GM12878 (cell line): ENCODE measurements around the gene XAB2. TPM values are rescaled to one million over a fixed set of nuclear protein-coding genes. Genes with fewer than 3 reads are reported as not detected.

ENCODE experiments used
- ATAC-seq: fragments of 200-7000 bp; cut with Tn5 transposase; 3 replicates; pipeline ENCODE4 v1.9.1; 2020; ENCODE audit warnings: mild to moderate bottlenecking, moderate library complexity
- BruUV-seq: library from RNA; stranded (reverse); fragments of 400-500 nt; replicated peaks from 2 replicates; lab custom pipeline; 2021; lab: Mats Ljungman, UMichigan
- CTCF ChIA-PET: fragments of 300-600 bp; sonication (Branson Sonifier 250); formaldehyde crosslinking; extraction: SDS; loops from one replicate; lab custom pipeline; 2021; ENCODE audit warnings: inconsistent platforms; lab: Yijun Ruan, JAX
- POLR2A ChIA-PET: fragments of 350-600 bp; formaldehyde crosslinking; extraction: SDS; loops from one replicate; lab custom pipeline; 2021; ENCODE audit warnings: inconsistent platforms; lab: Charles Lee
- RAD21 ChIA-PET: fragments of 300-600 bp; sonication (Branson Sonifier 250); formaldehyde crosslinking; loops from one replicate; lab custom pipeline; 2023; ENCODE audit warnings: antibody characterized with exemption; ENCODE audit not compliant: unreplicated experiment; lab: Charles Lee
- SMC1A ChIA-PET: fragments of 300-600 bp; sonication (Branson Sonifier 250); formaldehyde crosslinking; loops from one replicate; lab custom pipeline; 2023; ENCODE audit not compliant: unreplicated experiment, uncharacterized antibody; lab: Charles Lee
- DNase-seq: peaks from one replicate; pipeline ENCODE4 v3.0.0-alpha.2; 2011; ENCODE audit warnings: low read depth, low spot score
- FAIRE-seq: peaks from 3 replicates; lab custom pipeline; 2011; peaks lifted over from hg19 to GRCh38; lab: Jason Lieb, UNC
- H2AFZ ChIP-seq: 2 replicates; pipeline ENCODE4 v1.6.0; 2011; ENCODE audit warnings: low read depth, low read length, control low read depth; ENCODE audit not compliant: control insufficient read depth
- H3K27ac ChIP-seq: 2 replicates; pipeline ENCODE4 v1.5.1; 2011; ENCODE audit warnings: control low read depth; ENCODE audit not compliant: control insufficient read depth, insufficient read depth
- H3K27me3 ChIP-seq, 2 experiments: replicated peaks in 1 of 2; 2 replicates each; pipeline versions ENCODE4 v1.6.0 to v1.6.1; 2011; ENCODE audit warnings: low read length in 1 of 2; ENCODE audit not compliant: control insufficient read depth in 2 of 2, insufficient read depth in 2 of 2
- H3K36me3 ChIP-seq, 2 experiments: 2 replicates each; pipeline ENCODE4 v1.5.1; 2011; ENCODE audit warnings: low read length in 1 of 2; ENCODE audit not compliant: control insufficient read depth in 2 of 2, insufficient read depth in 2 of 2
- H3K4me1 ChIP-seq: 2 replicates; pipeline ENCODE4 v1.6.1; 2011; ENCODE audit warnings: mild to moderate bottlenecking, low read length, moderate library complexity, mixed read lengths; ENCODE audit not compliant: control insufficient read depth, insufficient read depth
- H3K4me2 ChIP-seq: 2 replicates; pipeline ENCODE4 v1.6.0; 2011; ENCODE audit warnings: control low read depth; ENCODE audit not compliant: control insufficient read depth, insufficient read depth
- H3K4me3 ChIP-seq: fragments of 200-600 bp; sonication (generic); 2 replicates; pipeline ENCODE4 v1.5.1; 2016
- H3K79me2 ChIP-seq: 2 replicates; pipeline ENCODE4 v1.6.0; 2011; ENCODE audit warnings: low read length; ENCODE audit not compliant: control insufficient read depth, insufficient read depth
- H3K9ac ChIP-seq: 2 replicates; pipeline ENCODE4 v1.8.0; 2011; ENCODE audit warnings: low read length, control low read depth, mixed read lengths; ENCODE audit not compliant: control insufficient read depth, insufficient read depth
- H3K9me3 ChIP-seq: replicated peaks from 3 replicates; pipeline ENCODE4 v1.5.1; 2011; ENCODE audit warnings: mild to moderate bottlenecking, low read length; ENCODE audit not compliant: control insufficient read depth, insufficient read depth
- H4K20me1 ChIP-seq: 2 replicates; pipeline ENCODE4 v1.6.0; 2011; ENCODE audit not compliant: control insufficient read depth, insufficient read depth
- BCL3 ChIP-seq: IDR thresholded peaks from 2 replicates; pipeline ENCODE4 v1.6.1; 2011; ENCODE audit warnings: borderline replicate concordance, low read depth, mild to moderate bottlenecking, moderate library complexity, low read length; ENCODE audit not compliant: insufficient read depth, poor library complexity, severe bottlenecking
- CBFB ChIP-seq: IDR thresholded peaks from 2 replicates; pipeline ENCODE4 v1.6.1; 2016; ENCODE audit warnings: antibody characterized with exemption, low read depth
- EGR1 ChIP-seq, 2 experiments: IDR thresholded peaks; 1 replicate in 1 of 2; 2 replicates in 1 of 2; pipeline ENCODE4 v1.6.1; 2011 to 2012; ENCODE audit warnings: low read depth in 2 of 2, low read length in 2 of 2, borderline replicate concordance in 1 of 2, mild to moderate bottlenecking in 1 of 2, moderate library complexity in 1 of 2
- GATAD2B ChIP-seq: fragments of 450-650 bp; conservative IDR thresholded peaks from 2 replicates; pipeline ENCODE4 v1.6.1; 2017; ENCODE audit warnings: low read depth, mild to moderate bottlenecking, moderate library complexity
- HDAC6 ChIP-seq: fragments of 200-600 bp; sonication (generic); IDR thresholded peaks from one replicate; pipeline ENCODE4 v1.8.0; 2017; ENCODE audit warnings: antibody characterized with exemption; ENCODE audit not compliant: unreplicated experiment
- IRF4 ChIP-seq: IDR thresholded peaks from 2 replicates; pipeline ENCODE4 v1.6.1; 2011; ENCODE audit warnings: low read depth, low read length
- NR2C1 ChIP-seq: fragments of 450-650 bp; IDR thresholded peaks from 2 replicates; pipeline ENCODE4 v1.6.1; 2017; ENCODE audit warnings: antibody characterized with exemption, mild to moderate bottlenecking, moderate library complexity
- RELA ChIP-seq: fragments of 450-650 bp; IDR thresholded peaks from 2 replicates; pipeline ENCODE4 v1.8.0; 2014; ENCODE audit warnings: borderline replicate concordance; ENCODE audit not compliant: partially characterized antibody
- SIN3A ChIP-seq: IDR thresholded peaks from 2 replicates; pipeline ENCODE4 v1.6.1; 2012; ENCODE audit warnings: low read depth, low read length, improper control_type of control experiment
- WGBS: methylation state at CpG from one replicate; pipeline ENCODE4 v1.1.6; 2016; ENCODE audit warnings: low lambda C conversion rate; ENCODE audit not compliant: insufficient replicate concordance, insufficient coverage; ENCODE audit errors: missing lambda C conversion rate; 5-methylcytosine and 5-hydroxymethylcytosine counted together
- in situ Hi-C: fragments of 300-500 bp; cut with MboI; formaldehyde crosslinking; loops from 9 replicates; pipeline ENCODE4 v1.14.3; 2018; ENCODE audit warnings: mixed read lengths
- intact Hi-C: fragments of 100-400 bp; cut with micrococcal nuclease; formaldehyde crosslinking; loops from one replicate; pipeline ENCODE4 v1.14.2; 2022; ENCODE audit not compliant: unreplicated experiment
- polyA plus RNA-seq, 11 experiments: library from polyadenylated mRNA; depleted of rRNA in 4 of 11; unstranded in 6 of 11; stranded (reverse) in 5 of 11; fragments of >200 nt; fragmentation: Nextera tagmentation in 4 of 11; fragmentation: Illumina TruSeq in 1 of 11; extraction: Ambion mirVana in 4 of 11; extraction: Trizol in 1 of 11; gene quantifications; 1 replicate in 1 of 11; 2 replicates in 10 of 11; pipeline versions ENCODE4 v1.2.1 to v1.2.3, GENCODE V29; 2011 to 2016; ENCODE audit warnings: inconsistent platforms in 2 of 11, missing spikeins in 2 of 11, low read depth in 1 of 11
- total RNA-seq, 4 experiments: library from RNA; depleted of rRNA in 3 of 4; stranded (reverse); fragments of >200 nt in 3 of 4; fragmentation: Illumina TruSeq in 1 of 4; extraction: Trizol in 1 of 4; gene quantifications; 2 replicates each; pipeline versions ENCODE4 v1.2.1 to v1.2.3, GENCODE V29; 2013 to 2021
- TF ChIP-seq, protein P1 (sequence below): fragments of 450-650 bp; IDR thresholded peaks from 2 replicates; pipeline ENCODE4 v1.6.1; 2016; ENCODE audit warnings: mild to moderate bottlenecking
- TF ChIP-seq, protein P2 (sequence below): fragments of 450-650 bp; formaldehyde crosslinking; IDR thresholded peaks from 2 replicates; pipeline ENCODE4 v1.4.0; 2020; ENCODE audit warnings: mild to moderate bottlenecking, moderate library complexity

The XAB2 gene
- total and polyA plus RNA-seq, 10 of the 15 experiments (the other 5 are each of a cell fraction or from before 2014, with no cell fraction given): 0.34 to 45.1 (median 18.8) TPM

- Histone ChIP-seq H3K4me1 (peaks cover 14% of the 10 kb centered on the region), H3K4me2 (peak overlapping the region; percentile 93), H3K27me3 (no peaks in the 10 kb centered on the region), H3K4me3 (peak overlapping the region; percentile 99), H3K27ac (peak overlapping the region; percentile 75), H3K9ac (peak overlapping the region; percentile 97), H3K36me3 (peaks cover 0 to 7% of the 10 kb centered on the region in 2 experiments; a peak in 1 of 4 replicates), H4K20me1 (no peaks in the 10 kb centered on the region), H3K9me3 (no peaks in the 10 kb centered on the region), H3K79me2 (peaks cover 18% of the 10 kb centered on the region), H2AFZ (peak overlapping the region; percentile 26; the same call in 1 of the 2 replicates)
- ATAC-seq: peak; percentile 65
- ChIA-PET SMC1A (interaction anchor here (0.7 to 1.4 kb wide), 5 partner anchors 8 to 270 kb away, joined by 3 to 4 read pairs (median 4); partner anchors contain the start of genes PET100 and XAB2), POLR2A (interaction anchor here (0.5 to 1.8 kb wide), 7 partner anchors 19 to 832 kb away, joined by 3 to 6 read pairs (median 3); partner anchors contain the start of gene MAP2K7), CTCF (interaction anchor here (0.6 to 2.2 kb wide), 6 partner anchors 8 to 270 kb away, joined by 3 to 12 read pairs (median 5); no protein-coding TSS in a partner anchor), RAD21 (interaction anchor here (0.6 to 1.6 kb wide), 7 partner anchors 68 to 292 kb away, joined by 3 to 6 read pairs (median 3); no protein-coding TSS in a partner anchor)
- in situ Hi-C loops: no loop called here
- 31% methylated on average over 30 of the region's 30 CpGs for WGBS
- no peak for DNase-seq
- TSS peak; percentile 63 for BruUV-seq
- TF ChIP-seq GATAD2B: 0 out of 2 replicates have a peak, but pooled peaks have one; percentile 14
- TF ChIP-seq EGR1 (IDR thresholded peaks at IDR 0.05; ENCODE audit: borderline replicate concordance in 1 of 2, low read depth in 2 of 2, low read length in 2 of 2): peak in 1 of 2 experiments; percentile 8; a peak in 1 of 3 replicates
- no peak for TF ChIP-seq CBFB
- no peak for TF ChIP-seq RELA
- no peak for TF ChIP-seq BCL3
- TF ChIP-seq, protein P1, sequence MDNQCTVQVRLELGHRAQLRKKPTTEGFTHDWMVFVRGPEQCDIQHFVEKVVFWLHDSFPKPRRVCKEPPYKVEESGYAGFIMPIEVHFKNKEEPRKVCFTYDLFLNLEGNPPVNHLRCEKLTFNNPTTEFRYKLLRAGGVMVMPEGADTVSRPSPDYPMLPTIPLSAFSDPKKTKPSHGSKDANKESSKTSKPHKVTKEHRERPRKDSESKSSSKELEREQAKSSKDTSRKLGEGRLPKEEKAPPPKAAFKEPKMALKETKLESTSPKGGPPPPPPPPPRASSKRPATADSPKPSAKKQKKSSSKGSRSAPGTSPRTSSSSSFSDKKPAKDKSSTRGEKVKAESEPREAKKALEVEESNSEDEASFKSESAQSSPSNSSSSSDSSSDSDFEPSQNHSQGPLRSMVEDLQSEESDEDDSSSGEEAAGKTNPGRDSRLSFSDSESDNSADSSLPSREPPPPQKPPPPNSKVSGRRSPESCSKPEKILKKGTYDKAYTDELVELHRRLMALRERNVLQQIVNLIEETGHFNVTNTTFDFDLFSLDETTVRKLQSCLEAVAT: no peak
- TF ChIP-seq SIN3A: 0 out of 2 replicates have a peak, but pooled peaks have one; percentile 4
- no peak for TF ChIP-seq IRF4
- no peak for TF ChIP-seq HDAC6
- TF ChIP-seq, protein P2, sequence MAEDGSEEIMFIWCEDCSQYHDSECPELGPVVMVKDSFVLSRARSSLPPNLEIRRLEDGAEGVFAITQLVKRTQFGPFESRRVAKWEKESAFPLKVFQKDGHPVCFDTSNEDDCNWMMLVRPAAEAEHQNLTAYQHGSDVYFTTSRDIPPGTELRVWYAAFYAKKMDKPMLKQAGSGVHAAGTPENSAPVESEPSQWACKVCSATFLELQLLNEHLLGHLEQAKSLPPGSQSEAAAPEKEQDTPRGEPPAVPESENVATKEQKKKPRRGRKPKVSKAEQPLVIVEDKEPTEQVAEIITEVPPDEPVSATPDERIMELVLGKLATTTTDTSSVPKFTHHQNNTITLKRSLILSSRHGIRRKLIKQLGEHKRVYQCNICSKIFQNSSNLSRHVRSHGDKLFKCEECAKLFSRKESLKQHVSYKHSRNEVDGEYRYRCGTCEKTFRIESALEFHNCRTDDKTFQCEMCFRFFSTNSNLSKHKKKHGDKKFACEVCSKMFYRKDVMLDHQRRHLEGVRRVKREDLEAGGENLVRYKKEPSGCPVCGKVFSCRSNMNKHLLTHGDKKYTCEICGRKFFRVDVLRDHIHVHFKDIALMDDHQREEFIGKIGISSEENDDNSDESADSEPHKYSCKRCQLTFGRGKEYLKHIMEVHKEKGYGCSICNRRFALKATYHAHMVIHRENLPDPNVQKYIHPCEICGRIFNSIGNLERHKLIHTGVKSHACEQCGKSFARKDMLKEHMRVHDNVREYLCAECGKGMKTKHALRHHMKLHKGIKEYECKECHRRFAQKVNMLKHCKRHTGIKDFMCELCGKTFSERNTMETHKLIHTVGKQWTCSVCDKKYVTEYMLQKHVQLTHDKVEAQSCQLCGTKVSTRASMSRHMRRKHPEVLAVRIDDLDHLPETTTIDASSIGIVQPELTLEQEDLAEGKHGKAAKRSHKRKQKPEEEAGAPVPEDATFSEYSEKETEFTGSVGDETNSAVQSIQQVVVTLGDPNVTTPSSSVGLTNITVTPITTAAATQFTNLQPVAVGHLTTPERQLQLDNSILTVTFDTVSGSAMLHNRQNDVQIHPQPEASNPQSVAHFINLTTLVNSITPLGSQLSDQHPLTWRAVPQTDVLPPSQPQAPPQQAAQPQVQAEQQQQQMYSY (CRISPR knock-in tag): no peak
- TF ChIP-seq NR2C1: no peak
- intact Hi-C loops: no loop called here
- no peak for FAIRE-seq
Observed at GRCh38 chr19:7637374-7638256, 8.3 kb upstream of the XAB2 start.
